ENCODE measurements around the gene PLCG1. TPM values are rescaled to one million over a fixed set of nuclear protein-coding genes. Genes with fewer than 3 reads are reported as not detected.
"Not testable (repeated sequence)": the region's sequence is repeated elsewhere in the genome, so short reads cannot be mapped to it uniquely, and the experiment has no call there.

Gene PLCG1
- total RNA-seq, 1 experiment from 2014 or later, result 68.8 TPM

GRCh38 chr20:41126719-41127118 lies 10.6 kb upstream of the PLCG1 start:
- CTCF ChIA-PET, result no interaction called here

DNA sequence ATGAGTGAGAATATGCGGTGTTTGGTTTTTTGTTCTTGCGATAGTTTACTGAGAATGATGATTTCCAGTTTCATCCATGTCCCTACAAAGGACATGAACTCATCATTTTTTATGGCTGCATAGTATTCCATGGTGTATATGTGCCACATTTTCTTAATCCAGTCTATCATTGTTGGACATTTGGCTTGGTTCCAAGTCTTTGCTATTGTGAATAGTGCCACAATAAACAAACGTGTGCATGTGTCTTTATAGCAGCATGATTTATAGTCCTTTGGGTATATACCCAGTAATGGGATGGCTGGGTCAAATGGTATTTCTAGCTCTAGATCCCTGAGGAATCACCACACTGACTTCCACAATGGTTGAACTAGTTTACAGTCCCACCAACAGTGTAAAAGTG lies 9.0 kb upstream of the PLCG1 start:
- POLR2A ChIA-PET (ENCODE audit: unreplicated experiment); BruUV-seq (replicated peaks); DNase-seq: not testable (repeated sequence)

More at GRCh38 chr20:41126719-41127118, 10.6 kb upstream of the PLCG1 start:
- no TSS peak for BruUV-seq (replicated peaks)
- H3K4me3 ChIP-seq (ENCODE audit: low read length), result no peak overlapping the region
- no peak overlapping the region for H3K9ac ChIP-seq (ENCODE audit: low read length)
- peaks cover 43% of the 10 kb centered on the region for H3K36me3 ChIP-seq (ENCODE audit: low read depth, low read length)
- no peak for DNase-seq
- no peak overlapping the region for H3K4me2 ChIP-seq (ENCODE audit: low read length)
- POLR2A ChIA-PET (ENCODE audit: unreplicated experiment), result no interaction called here
- no peaks in the 10 kb centered on the region for H3F3A ChIP-seq (ENCODE audit: low read length, unreplicated experiment)
- H3K27ac ChIP-seq (ENCODE audit: low read length), result no peak overlapping the region
- H3K27me3 ChIP-seq (ENCODE audit: low read length), result no peaks in the 10 kb centered on the region
- H3K79me2 ChIP-seq (ENCODE audit: low read length), result no peaks in the 10 kb centered on the region
- no peak overlapping the region for H2AFZ ChIP-seq (ENCODE audit: low read length)
- no peaks in the 10 kb centered on the region for H3K9me2 ChIP-seq (replicated peaks; ENCODE audit: low read length)
- no peak for ATAC-seq
- H3K9me3 ChIP-seq (ENCODE audit: low read length), result no peaks in the 10 kb centered on the region
- intact Hi-C loops (cut with micrococcal nuclease), result no loop called here
- H4K20me1 ChIP-seq (ENCODE audit: low read length), result no peaks in the 10 kb centered on the region
- H3K4me1 ChIP-seq (ENCODE audit: insufficient read depth, low read length), result no peaks in the 10 kb centered on the region
- TF ChIP-seq EZH2 (IDR thresholded peaks at IDR 0.05; ENCODE audit: low read length, unreplicated experiment) (no peak), EZH2phosphoT487 (IDR thresholded peaks at IDR 0.05; ENCODE audit: borderline replicate concordance, low read length) (no peak)
- TF ChIP-seq, protein P1, sequence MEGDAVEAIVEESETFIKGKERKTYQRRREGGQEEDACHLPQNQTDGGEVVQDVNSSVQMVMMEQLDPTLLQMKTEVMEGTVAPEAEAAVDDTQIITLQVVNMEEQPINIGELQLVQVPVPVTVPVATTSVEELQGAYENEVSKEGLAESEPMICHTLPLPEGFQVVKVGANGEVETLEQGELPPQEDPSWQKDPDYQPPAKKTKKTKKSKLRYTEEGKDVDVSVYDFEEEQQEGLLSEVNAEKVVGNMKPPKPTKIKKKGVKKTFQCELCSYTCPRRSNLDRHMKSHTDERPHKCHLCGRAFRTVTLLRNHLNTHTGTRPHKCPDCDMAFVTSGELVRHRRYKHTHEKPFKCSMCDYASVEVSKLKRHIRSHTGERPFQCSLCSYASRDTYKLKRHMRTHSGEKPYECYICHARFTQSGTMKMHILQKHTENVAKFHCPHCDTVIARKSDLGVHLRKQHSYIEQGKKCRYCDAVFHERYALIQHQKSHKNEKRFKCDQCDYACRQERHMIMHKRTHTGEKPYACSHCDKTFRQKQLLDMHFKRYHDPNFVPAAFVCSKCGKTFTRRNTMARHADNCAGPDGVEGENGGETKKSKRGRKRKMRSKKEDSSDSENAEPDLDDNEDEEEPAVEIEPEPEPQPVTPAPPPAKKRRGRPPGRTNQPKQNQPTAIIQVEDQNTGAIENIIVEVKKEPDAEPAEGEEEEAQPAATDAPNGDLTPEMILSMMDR (conservative IDR thresholded peaks at IDR 0.05; ENCODE audit: low read depth, low read length), result no peak

DNA sequence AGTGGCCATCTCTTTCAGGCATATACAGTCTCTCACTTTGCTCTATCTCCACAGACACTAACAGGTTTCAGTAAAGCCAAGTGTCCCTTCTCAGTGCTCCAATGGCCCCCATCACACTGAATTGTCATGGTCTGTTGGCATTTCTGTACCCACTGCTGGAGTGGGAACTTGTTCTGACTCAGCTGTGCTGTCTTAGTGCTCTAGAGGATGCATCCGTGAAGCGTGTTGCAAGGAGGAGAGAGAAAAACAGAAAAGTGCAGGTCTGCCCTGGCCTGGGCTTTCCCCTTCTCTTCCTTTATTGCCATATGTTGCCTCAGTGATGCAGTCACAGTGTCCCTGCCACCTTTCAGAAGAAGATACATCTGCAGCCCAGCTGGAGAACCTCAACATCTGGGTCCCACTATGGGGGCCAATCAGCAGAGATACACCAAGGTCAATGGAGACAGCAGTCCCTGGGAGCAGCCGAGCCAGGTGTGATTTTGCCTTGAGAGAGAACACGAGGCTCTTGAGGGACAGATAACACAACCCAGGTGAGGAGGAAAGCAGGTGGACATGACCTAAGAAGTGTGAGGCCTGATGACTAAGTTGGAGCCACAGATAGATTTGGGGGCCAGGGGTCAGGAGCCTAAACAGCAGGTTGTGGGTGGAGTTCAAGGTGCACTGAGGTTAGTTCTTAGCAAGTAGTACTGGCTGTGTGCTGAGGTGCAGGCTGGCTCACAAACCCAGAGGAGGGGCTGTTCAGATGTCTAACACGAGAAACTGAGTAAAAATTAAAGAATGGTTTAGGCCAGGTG lies 5.6 kb upstream of the PLCG1 start:
- no peak overlapping the region for H3K4me3 ChIP-seq (ENCODE audit: low read length)
- peaks cover 3% of the 10 kb centered on the region; the same call in 1 of the 2 replicates for H3K36me3 ChIP-seq (ENCODE audit: low read depth, low read length)
- H3K9me2 ChIP-seq (replicated peaks; ENCODE audit: low read length), result no peaks in the 10 kb centered on the region
- ATAC-seq, result no peak
- intact Hi-C loops (cut with micrococcal nuclease), result no loop called here
- H3K9me3 ChIP-seq (ENCODE audit: low read length), result no peaks in the 10 kb centered on the region
- H4K20me1 ChIP-seq (ENCODE audit: low read length), result no peaks in the 10 kb centered on the region
- H3F3A ChIP-seq (ENCODE audit: low read length, unreplicated experiment), result no peaks in the 10 kb centered on the region
- TF ChIP-seq EZH2phosphoT487 (IDR thresholded peaks at IDR 0.05; ENCODE audit: borderline replicate concordance, low read length) (no peak), EZH2 (IDR thresholded peaks at IDR 0.05; ENCODE audit: low read length, unreplicated experiment) (no peak)
- TF ChIP-seq, protein P1 (conservative IDR thresholded peaks at IDR 0.05; ENCODE audit: low read depth, low read length), result no peak
- CTCF ChIA-PET, result no interaction called here
- no peak overlapping the region for H2AFZ ChIP-seq (ENCODE audit: low read length)
- no peak for DNase-seq
- H3K4me1 ChIP-seq (ENCODE audit: insufficient read depth, low read length), result peaks cover 3% of the 10 kb centered on the region; the same call in 1 of the 2 replicates
- H3K4me2 ChIP-seq (ENCODE audit: low read length), result no peak overlapping the region
- H3K27me3 ChIP-seq (ENCODE audit: low read length), result no peaks in the 10 kb centered on the region
- H3K27ac ChIP-seq (ENCODE audit: low read length), result no peak overlapping the region
- no TSS peak for BruUV-seq (replicated peaks)
- no peak overlapping the region for H3K9ac ChIP-seq (ENCODE audit: low read length)
- no peaks in the 10 kb centered on the region for H3K79me2 ChIP-seq (ENCODE audit: low read length)
- POLR2A ChIA-PET (ENCODE audit: unreplicated experiment), result interaction anchor here (0.6 kb wide), 1 partner anchor 186 kb away, joined by 3 read pairs; the partner anchor contains the start of gene ZHX3

More for the DNA sequence above, 9.0 kb upstream of the PLCG1 start:
- H3K9me2 ChIP-seq (replicated peaks; ENCODE audit: low read length); H4K20me1 ChIP-seq (ENCODE audit: low read length); H3K79me2 ChIP-seq (ENCODE audit: low read length); H3K4me2 ChIP-seq (ENCODE audit: low read length); H3K27me3 ChIP-seq (ENCODE audit: low read length); intact Hi-C loops (cut with micrococcal nuclease); H3K4me1 ChIP-seq (ENCODE audit: insufficient read depth, low read length); H3K9ac ChIP-seq (ENCODE audit: low read length); H3K4me3 ChIP-seq (ENCODE audit: low read length); H3K9me3 ChIP-seq (ENCODE audit: low read length); CTCF ChIA-PET; H3F3A ChIP-seq (ENCODE audit: low read length, unreplicated experiment); H3K27ac ChIP-seq (ENCODE audit: low read length); ATAC-seq; H2AFZ ChIP-seq (ENCODE audit: low read length): not testable (repeated sequence)
- H3K36me3 ChIP-seq (ENCODE audit: low read depth, low read length), result peaks cover 28% of the 10 kb centered on the region

GRCh38 chr20:41132388-41132775 lies 5.0 kb upstream of the PLCG1 start:
- H3K27ac ChIP-seq (ENCODE audit: low read length); H3K4me1 ChIP-seq (ENCODE audit: insufficient read depth, low read length); H4K20me1 ChIP-seq (ENCODE audit: low read length); BruUV-seq (replicated peaks); ATAC-seq; POLR2A ChIA-PET (ENCODE audit: unreplicated experiment); H2AFZ ChIP-seq (ENCODE audit: low read length); DNase-seq; CTCF ChIA-PET; H3K36me3 ChIP-seq (ENCODE audit: low read depth, low read length); H3K27me3 ChIP-seq (ENCODE audit: low read length); H3K79me2 ChIP-seq (ENCODE audit: low read length); H3K9me2 ChIP-seq (replicated peaks; ENCODE audit: low read length); H3K4me2 ChIP-seq (ENCODE audit: low read length); H3K9ac ChIP-seq (ENCODE audit: low read length); H3F3A ChIP-seq (ENCODE audit: low read length, unreplicated experiment); H3K9me3 ChIP-seq (ENCODE audit: low read length); intact Hi-C loops (cut with micrococcal nuclease); H3K4me3 ChIP-seq (ENCODE audit: low read length): not testable (repeated sequence)

Measured in PC-3 (cell line).